ENCODE results near the gene CNTNAP3.
"Not testable (repeated sequence)": the region's sequence is repeated elsewhere in the genome, so short reads cannot be mapped to it uniquely, and the experiment has no call there.

CNTNAP3 gene

GRCh38 chr9:39287980-39288379 is at the start of gene CNTNAP3:
Gene CNTNAP3, minus strand, starts transcription at chr9:39288167. Its CDS starts 103 bp downstream, at chr9:39288064.
- DNase-seq (ENCODE audit: low read depth in 2 of 2): not testable (repeated sequence)

DNA sequence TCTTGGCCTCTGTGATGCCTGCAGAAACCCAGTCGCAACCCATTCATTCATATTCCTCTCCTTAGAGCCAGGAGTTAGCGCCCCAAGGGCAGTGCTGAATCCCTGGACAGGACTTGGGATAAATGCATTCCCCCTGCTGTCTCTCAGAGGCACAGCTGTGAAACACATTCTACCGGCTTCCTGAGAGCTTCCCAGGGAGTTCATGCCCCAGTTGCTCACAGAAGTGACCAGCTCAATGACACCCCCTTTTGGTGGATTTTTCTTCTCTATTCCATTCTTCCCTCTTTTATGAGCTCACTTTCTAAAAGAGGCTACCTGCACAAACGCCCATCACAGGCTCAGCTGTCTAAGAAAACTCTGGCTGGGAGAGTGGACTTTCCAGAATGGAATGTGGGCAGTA is 8.0 kb downstream of the CNTNAP3 start:
- DNase-seq (ENCODE audit: low read depth in 2 of 2): not testable (repeated sequence)

- not testable (repeated sequence) for DNase-seq (ENCODE audit: low read depth in 2 of 2)
Observed at GRCh38 chr9:39242513-39242912, 45.5 kb downstream of the CNTNAP3 start.

DNA sequence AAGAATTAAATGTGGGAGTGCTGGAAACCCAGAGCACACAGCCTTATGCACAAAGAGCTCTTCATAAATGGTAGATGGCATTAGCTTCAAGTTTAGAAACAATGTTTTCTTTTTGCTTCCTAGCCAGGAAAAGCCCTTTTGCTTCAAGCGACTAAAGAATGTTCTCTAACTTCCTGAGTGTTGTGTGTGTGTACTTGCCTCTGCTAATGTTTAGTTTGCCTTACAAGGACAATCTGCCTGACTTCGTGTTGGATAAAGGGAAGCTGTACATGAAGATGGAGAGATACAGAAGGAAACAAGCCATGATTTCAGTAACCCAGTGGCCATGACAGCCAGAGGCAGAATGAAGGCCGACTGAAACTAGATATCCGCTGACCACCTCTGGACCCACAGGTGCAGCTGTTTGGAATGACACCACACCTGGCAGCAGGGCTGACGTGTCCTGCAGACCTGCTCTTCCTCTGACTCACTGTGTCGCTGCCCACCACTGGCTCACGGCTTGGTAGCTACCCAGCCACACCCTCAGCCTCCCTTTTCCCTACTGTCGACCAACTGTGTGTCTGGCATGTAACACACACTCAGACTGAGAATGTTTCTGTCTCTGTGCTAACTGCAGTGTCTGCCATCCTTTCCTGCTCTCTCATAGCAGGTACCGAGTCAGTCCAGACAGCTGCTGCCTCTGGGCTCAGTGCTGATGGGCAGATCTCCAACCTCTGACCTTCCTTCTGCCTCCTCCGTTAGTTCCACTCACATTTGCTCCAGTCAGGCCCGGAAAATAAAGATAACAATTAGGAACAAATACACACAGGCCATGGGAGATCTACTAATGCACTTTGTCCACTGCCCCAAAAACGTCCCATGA is 55.6 kb downstream of the CNTNAP3 start:
- not testable (repeated sequence) for DNase-seq (ENCODE audit: low read depth in 2 of 2)

DNA sequence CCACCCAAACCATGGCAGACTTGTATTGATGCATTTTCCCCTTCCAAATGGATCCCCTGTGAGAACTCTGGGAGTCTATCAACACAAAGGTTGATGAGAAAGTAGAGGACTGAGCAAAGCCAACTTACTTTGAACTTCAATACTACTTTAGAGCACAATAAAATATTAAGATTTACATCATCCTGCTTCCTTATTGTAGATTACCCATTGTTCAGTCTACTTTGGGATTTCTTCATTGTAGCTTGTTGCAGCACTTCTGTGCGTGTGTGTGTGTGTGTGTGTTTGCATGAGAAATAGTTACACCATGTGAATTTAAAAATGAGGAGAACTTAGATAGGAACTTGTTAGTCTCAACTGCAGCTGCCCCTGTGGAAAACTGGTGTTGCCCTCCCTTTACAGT is 72.0 kb downstream of the CNTNAP3 start:
- not testable (repeated sequence) for DNase-seq (ENCODE audit: low read depth in 2 of 2)

GRCh38 chr9:39209773-39210172 is 78.2 kb downstream of the CNTNAP3 start:
- not testable (repeated sequence) for DNase-seq (ENCODE audit: low read depth in 2 of 2)

DNA sequence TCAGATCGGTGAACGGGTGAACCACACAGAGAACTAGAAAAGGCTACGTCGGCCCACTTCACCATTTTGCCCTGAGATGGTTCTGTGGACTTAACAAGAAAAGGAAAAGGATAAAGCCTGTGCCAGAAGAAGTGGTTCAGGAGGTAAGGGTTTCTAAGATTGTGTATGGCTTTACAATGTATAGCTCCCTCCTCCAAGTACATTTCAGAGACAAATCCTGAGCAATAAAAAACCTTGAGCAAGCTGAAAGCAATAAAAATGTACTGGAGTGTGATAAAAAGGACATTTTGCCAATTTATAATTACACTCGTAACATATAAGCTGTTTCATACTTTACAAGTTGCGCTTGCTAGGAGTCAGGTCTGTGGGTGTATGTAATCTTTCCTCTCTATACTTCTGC is 81.3 kb downstream of the CNTNAP3 start:
- not testable (repeated sequence) for DNase-seq (ENCODE audit: low read depth in 2 of 2)

DNA sequence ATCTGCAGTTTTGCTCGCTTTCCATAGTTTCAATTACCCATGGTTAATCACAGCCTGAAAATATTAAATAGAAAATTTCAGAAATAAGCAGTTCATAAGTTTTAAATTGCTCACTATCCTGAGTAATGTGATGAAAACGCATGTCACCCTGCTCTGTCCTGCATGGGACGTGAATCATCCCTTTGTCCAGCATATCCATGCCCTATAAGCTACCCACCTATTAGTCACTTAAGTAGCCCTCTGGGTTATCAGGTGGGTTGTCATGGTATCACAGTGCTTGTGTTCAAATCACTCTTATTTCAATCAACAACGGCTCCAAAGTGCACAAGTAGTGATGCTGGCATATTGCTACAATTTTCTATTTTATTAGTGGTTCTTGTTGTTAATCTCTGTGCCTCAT is 82.1 kb downstream of the CNTNAP3 start:
- not testable (repeated sequence) for DNase-seq (ENCODE audit: low read depth in 2 of 2)

GRCh38 chr9:39200412-39200811 is 87.6 kb downstream of the CNTNAP3 start:
- DNase-seq (ENCODE audit: low read depth in 2 of 2): not testable (repeated sequence)

GRCh38 chr9:39198000-39198709 is 89.8 kb downstream of the CNTNAP3 start:
- not testable (repeated sequence) for DNase-seq (ENCODE audit: low read depth in 2 of 2)

DNA sequence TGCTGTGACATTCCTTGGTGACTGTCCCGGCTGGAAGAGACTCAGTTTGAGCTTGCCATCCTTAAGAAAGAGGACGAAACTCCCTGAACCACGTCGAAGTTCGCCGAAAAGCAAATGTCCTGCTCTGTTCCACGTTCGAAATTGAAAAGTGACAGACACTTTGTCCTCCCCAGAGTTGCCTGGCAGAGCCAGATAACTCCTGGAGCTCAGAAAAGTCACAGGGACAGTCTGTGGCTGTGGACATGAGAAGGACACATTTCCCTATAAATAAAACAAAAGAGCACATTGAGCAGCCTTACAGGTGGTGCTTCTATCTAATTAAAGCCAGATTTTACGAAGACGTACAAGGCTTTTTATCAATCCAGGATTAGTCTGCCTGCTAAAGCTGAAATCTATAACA is 116.6 kb downstream of the CNTNAP3 start:
- not testable (repeated sequence) for DNase-seq (ENCODE audit: low read depth in 2 of 2)

DNA sequence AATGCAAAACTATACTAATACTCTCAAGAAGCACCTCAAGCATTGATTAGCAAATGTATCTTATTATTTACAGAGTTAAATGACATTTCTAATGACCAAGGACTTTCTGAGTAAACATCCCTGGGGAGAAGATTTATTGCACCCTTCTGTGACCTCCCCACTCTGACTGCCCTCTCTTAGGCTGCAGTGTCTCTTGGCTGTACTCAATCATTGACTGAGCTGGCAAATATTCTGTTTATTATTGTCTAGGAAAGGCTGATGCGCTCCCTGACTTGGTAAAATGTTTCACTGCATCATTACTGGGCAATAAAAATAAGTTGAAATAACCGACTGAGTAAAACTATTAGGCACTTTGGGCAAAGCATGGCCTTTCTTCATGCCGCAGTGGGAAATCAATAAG is 130.3 kb downstream of the CNTNAP3 start:
- DNase-seq (ENCODE audit: low read depth in 2 of 2): not testable (repeated sequence)

- not testable (repeated sequence) for DNase-seq (ENCODE audit: low read depth in 2 of 2)
Observed at GRCh38 chr9:39132826-39133552, 155.0 kb downstream of the CNTNAP3 start.

DNA sequence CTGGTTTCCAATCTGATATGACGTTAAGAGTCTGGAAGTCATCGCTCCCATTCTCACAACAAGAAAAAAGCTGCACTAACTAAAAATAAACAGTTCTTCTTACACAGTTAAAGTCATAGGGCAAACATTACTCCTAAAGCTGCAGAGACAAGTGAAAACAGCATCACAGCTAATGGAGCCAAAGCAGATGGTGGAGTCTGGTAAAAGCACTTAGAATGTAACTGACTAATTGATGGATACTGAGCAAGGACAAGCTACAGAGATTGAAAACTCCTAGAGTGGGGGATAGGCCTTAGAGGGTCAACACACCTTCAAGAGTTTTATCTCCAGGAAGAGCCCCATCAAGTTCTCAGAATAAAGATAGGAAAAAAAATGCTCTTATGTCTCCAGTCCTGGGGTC is 166.6 kb downstream of the CNTNAP3 start:
- DNase-seq (ENCODE audit: low read depth in 2 of 2): not testable (repeated sequence)

- DNase-seq (ENCODE audit: low read depth in 2 of 2): not testable (repeated sequence)
Observed at GRCh38 chr9:39111746-39112145, 176.2 kb downstream of the CNTNAP3 start.

GRCh38 chr9:39108145-39108544 is 179.8 kb downstream of the CNTNAP3 start:
- no peak for DNase-seq (ENCODE audit: low read depth in 2 of 2)

DNA sequence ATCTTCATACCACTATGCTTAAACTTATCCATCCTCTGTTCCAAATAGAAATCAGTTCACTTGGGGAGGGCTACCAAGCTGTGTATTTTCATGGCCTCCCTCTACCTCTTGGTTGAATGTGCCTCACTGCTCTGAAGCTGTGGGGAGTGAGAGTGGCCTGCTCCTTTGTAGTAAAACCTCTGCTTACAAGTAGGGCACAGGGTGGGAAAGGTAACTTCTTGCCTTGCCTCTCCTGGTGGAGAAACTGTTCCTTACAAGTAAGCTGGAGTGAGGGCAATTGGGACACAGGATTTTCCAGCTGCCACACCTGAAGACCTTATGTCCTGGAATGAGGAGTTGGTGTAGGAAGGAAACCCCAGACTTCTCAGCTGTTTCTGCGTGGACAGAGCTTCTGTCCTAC is 190.8 kb downstream of the CNTNAP3 start:
- DNase-seq (ENCODE audit: low read depth in 2 of 2): not testable (repeated sequence)

DNA sequence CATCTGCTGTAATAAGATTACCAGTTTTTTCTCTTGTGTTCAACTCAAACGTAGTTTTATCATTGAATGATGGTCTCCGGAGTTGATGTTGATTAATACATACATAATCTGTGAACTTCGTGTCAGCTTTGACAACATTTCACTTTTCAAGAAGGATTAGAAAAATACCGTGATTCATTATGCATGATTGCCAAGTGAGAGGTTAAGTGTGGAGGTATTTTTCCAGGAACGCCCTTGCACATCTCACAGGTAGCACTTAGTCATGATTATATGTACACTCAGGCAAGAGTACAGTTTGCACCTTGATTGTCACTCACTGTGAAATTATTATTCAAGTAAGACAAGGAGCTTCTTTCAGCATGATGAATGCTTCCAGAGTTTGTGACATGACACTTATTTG is 202.7 kb downstream of the CNTNAP3 start:
- DNase-seq (ENCODE audit: low read depth in 2 of 2): not testable (repeated sequence)

GRCh38 chr9:39082574-39082973 is 205.4 kb downstream of the CNTNAP3 start:
- not testable (repeated sequence) for DNase-seq (ENCODE audit: low read depth in 2 of 2)

GRCh38 chr9:39080081-39080480 is 207.9 kb downstream of the CNTNAP3 start:
- not testable (repeated sequence) for DNase-seq (ENCODE audit: low read depth in 2 of 2)

DNA sequence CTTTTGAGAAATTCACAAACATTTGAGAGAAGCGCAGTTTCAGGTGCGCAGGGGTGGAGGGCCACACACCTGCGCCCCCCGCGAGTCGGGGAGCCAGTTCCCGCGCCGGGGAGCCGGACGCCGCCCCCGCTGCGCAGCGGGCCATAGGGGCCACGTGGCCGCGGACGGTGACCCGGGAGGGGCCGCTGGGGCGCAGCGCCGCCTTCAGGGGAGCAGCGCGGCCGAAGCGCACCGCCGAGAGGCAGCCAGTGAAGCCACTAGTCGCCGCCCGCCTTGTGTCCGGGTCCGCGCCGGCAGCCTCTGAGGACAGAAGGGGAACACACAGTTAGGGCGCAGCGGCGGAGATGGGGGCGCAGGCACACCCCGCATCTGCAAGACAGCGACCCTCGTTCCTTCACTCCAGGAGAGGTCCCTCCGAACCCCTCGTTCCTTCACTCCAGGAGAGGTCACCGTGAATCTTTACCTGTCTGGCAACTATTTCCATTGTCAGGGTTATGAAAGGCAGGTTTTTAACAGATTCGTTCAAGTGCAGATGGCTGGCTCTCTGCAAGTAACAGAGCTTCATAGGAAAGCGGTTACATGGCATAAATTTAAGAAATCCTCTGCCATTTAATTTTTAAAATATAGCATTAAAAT is 209.2 kb downstream of the CNTNAP3 start:
- DNase-seq (ENCODE audit: low read depth in 2 of 2): not testable (repeated sequence)

All from stimulated activated CD4-positive, alpha-beta T cell treated with anti-CD3 and anti-CD28 coated beads, Interleukin-1b, Interleukin-23, amount 100 ng/mL, for 1 hour (primary cell).